K562 (cell line): ENCODE measurements around the gene CRKL. TPM values are rescaled to one million over a fixed set of nuclear protein-coding genes. Genes with fewer than 3 reads are reported as not detected.

Experiments
- EHMT2 ChIP-seq: fragments of 450-650 bp; IDR thresholded peaks from 2 replicates; pipeline ENCODE4 v1.6.1; 2018; ENCODE audit warnings: antibody characterized with exemption
- ELF1 ChIP-seq: fragments of 200-800 bp; sonication (Bioruptor generic); IDR thresholded peaks from 2 replicates; pipeline ENCODE4 v1.6.1; 2016; ENCODE audit warnings: missing genetic modification characterization, missing compliant biosample characterization
- HOXB6 ChIP-seq: fragments of 250-450 bp; sonication (Bioruptor Pico); IDR thresholded peaks from 2 replicates; pipeline ENCODE4 v1.5.1; 2022; ENCODE audit warnings: mild to moderate bottlenecking, borderline replicate concordance
- JUNB ChIP-seq: fragments of 450-650 bp; formaldehyde crosslinking; conservative IDR thresholded peaks from 2 replicates; pipeline ENCODE4 v1.4.0; 2020; ENCODE audit warnings: mild to moderate bottlenecking
- KAT2B ChIP-seq: IDR thresholded peaks from one replicate; pipeline ENCODE4 v1.6.1; 2012; ENCODE audit warnings: low read depth, mild to moderate bottlenecking, control low read depth, inconsistent platforms, low read length, moderate library complexity
- KDM4B ChIP-seq, 2 experiments: fragments of 450-650 bp in 1 of 2; sonication (generic) in 1 of 2; IDR thresholded peaks; 2 replicates each; pipeline ENCODE4 v1.6.1; 2016 to 2017; ENCODE audit warnings: borderline replicate concordance in 2 of 2, antibody characterized with exemption in 1 of 2, low read depth in 1 of 2, mild to moderate bottlenecking in 1 of 2
- NR4A1 ChIP-seq, 2 experiments: fragments of 250-450 bp in 1 of 2; fragments of 450-650 bp in 1 of 2; sonication (Bioruptor Pico) in 1 of 2; IDR thresholded peaks; 2 replicates each; pipeline versions ENCODE4 v1.4.0 to v1.6.1; 2016 to 2020; ENCODE audit warnings: mild to moderate bottlenecking in 2 of 2, missing compliant biosample characterization in 1 of 2, missing genetic modification characterization in 1 of 2, moderate library complexity in 1 of 2
- POLR2AphosphoS2 ChIP-seq: IDR thresholded peaks from 2 replicates; pipeline ENCODE4 v1.6.1; 2012; ENCODE audit warnings: low read length, improper control_type of control experiment
- POLR2G ChIP-seq: fragments of 200-400 bp; formaldehyde crosslinking; IDR thresholded peaks from 2 replicates; pipeline ENCODE4 v1.6.1; 2017; ENCODE audit warnings: low read depth, mild to moderate bottlenecking, antibody characterized with exemption, low read length, moderate library complexity
- PPARD ChIP-seq: fragments of 250-450 bp; sonication (Bioruptor Pico); IDR thresholded peaks from 2 replicates; pipeline ENCODE4 v1.8.0; 2022; ENCODE audit warnings: inconsistent platforms, mild to moderate bottlenecking, moderate library complexity
- RFX7 ChIP-seq: fragments of 250-450 bp; sonication (Bioruptor Pico); IDR thresholded peaks from 2 replicates; pipeline ENCODE4 v1.5.1; 2021; ENCODE audit warnings: mild to moderate bottlenecking
- XRCC3 ChIP-seq: fragments of 450-650 bp; IDR thresholded peaks from 2 replicates; pipeline ENCODE4 v1.6.1; 2017; ENCODE audit warnings: mild to moderate bottlenecking, moderate library complexity
- YY1 ChIP-seq, 3 experiments: IDR thresholded peaks; 2 replicates each; pipeline ENCODE4 v1.6.1; 2011; ENCODE audit warnings: low read length in 2 of 3, mild to moderate bottlenecking in 2 of 3, moderate library complexity in 2 of 3, borderline replicate concordance in 1 of 3, control low read depth in 1 of 3, low read depth in 1 of 3; ENCODE audit not compliant: insufficient read depth in 3 of 3, insufficient replicate concordance in 2 of 3, control insufficient read depth in 1 of 3, insufficient read length in 1 of 3; ENCODE audit errors: extremely low read depth in 1 of 3
- ZNF507 ChIP-seq: conservative IDR thresholded peaks from 2 replicates; pipeline ENCODE4 v1.6.1; 2017; ENCODE audit warnings: missing genetic modification characterization, missing compliant biosample characterization
- ZNF644 ChIP-seq: fragments of 200-800 bp; sonication (Bioruptor generic); IDR thresholded peaks from 2 replicates; pipeline ENCODE4 v1.6.1; 2016; ENCODE audit warnings: low read depth, missing genetic modification characterization, missing compliant biosample characterization
- ZSCAN32 ChIP-seq: fragments of 450-650 bp; formaldehyde crosslinking; IDR thresholded peaks from 2 replicates; pipeline ENCODE4 v1.4.0; 2020; ENCODE audit warnings: mild to moderate bottlenecking, moderate library complexity
- polyA plus RNA-seq, 8 experiments: library from polyadenylated mRNA; depleted of rRNA in 4 of 8; stranded (reverse) in 5 of 8; unstranded in 3 of 8; fragments of >200 nt; fragmentation: Nextera tagmentation in 2 of 8; fragmentation: Illumina TruSeq in 1 of 8; extraction: Ambion mirVana in 2 of 8; extraction: Trizol in 1 of 8; gene quantifications; 2 replicates each; pipeline versions ENCODE4 v1.2.1 to v1.2.3, GENCODE V29; 2011 to 2014; ENCODE audit warnings: inconsistent platforms in 1 of 8, missing spikeins in 1 of 8
- total RNA-seq, 7 experiments: library from RNA; depleted of rRNA in 6 of 7; stranded (reverse); fragments of >200 nt in 6 of 7; fragmentation: Illumina TruSeq in 2 of 7; extraction: Trizol in 2 of 7; gene quantifications; 2 replicates each; pipeline versions ENCODE4 v1.2.1 to v1.2.3, GENCODE V29; 2011 to 2021; ENCODE audit warnings: low replicate concordance in 1 of 7
- TF ChIP-seq, protein P1 (sequence below): fragments of 450-650 bp; IDR thresholded peaks from 2 replicates; pipeline ENCODE4 v1.6.1; 2016; ENCODE audit warnings: low read depth
- TF ChIP-seq, protein P2 (sequence below), 3 experiments: fragments of 200-800 bp in 1 of 3; sonication (Bioruptor generic) in 1 of 3; sonication (generic) in 1 of 3; formaldehyde crosslinking in 1 of 3; IDR thresholded peaks; 2 replicates each; pipeline versions ENCODE4 v1.6.1 to v1.8.0; 2016 to 2022; ENCODE audit warnings: mild to moderate bottlenecking in 2 of 3, missing compliant biosample characterization in 2 of 3, missing genetic modification characterization in 2 of 3, missing genetic modification reagents in 1 of 3

Gene CRKL
- total and polyA plus RNA-seq, 9 of the 15 experiments (the other 6 are each of a cell fraction or from before 2014, with no cell fraction given): 100 to 263 (median 124) TPM

DNA sequence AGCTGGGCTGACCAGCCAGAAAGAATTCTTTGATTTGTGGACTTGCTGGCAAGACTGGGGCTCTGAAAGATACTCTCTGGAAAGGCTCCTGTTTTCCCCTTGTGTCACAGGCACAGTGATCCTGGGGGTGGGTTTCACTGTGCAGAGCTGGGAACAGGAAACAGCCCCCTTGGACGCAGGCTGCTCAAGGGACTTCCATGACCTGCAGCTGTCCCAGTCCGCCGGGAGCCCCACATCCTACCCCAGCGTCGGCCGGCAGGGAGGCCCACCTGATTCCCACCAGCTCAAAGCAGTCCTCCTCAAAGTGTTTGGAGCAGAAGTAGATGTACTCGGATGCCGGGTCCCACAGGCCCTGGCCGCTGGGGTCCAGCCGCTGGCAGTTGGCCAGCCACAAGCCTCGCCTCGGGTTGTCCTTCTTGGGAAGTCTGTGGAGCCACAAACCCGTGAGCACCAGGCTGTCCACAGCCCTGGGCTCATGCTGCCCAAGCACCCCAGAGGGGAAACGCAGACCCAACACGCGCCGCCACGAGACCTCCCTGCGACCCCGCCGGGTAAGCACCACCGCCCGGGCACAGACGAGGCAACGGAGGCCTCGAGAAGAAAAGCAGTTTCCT, 83.9 kb downstream of the CRKL start (continued):
- TF ChIP-seq, protein P1, sequence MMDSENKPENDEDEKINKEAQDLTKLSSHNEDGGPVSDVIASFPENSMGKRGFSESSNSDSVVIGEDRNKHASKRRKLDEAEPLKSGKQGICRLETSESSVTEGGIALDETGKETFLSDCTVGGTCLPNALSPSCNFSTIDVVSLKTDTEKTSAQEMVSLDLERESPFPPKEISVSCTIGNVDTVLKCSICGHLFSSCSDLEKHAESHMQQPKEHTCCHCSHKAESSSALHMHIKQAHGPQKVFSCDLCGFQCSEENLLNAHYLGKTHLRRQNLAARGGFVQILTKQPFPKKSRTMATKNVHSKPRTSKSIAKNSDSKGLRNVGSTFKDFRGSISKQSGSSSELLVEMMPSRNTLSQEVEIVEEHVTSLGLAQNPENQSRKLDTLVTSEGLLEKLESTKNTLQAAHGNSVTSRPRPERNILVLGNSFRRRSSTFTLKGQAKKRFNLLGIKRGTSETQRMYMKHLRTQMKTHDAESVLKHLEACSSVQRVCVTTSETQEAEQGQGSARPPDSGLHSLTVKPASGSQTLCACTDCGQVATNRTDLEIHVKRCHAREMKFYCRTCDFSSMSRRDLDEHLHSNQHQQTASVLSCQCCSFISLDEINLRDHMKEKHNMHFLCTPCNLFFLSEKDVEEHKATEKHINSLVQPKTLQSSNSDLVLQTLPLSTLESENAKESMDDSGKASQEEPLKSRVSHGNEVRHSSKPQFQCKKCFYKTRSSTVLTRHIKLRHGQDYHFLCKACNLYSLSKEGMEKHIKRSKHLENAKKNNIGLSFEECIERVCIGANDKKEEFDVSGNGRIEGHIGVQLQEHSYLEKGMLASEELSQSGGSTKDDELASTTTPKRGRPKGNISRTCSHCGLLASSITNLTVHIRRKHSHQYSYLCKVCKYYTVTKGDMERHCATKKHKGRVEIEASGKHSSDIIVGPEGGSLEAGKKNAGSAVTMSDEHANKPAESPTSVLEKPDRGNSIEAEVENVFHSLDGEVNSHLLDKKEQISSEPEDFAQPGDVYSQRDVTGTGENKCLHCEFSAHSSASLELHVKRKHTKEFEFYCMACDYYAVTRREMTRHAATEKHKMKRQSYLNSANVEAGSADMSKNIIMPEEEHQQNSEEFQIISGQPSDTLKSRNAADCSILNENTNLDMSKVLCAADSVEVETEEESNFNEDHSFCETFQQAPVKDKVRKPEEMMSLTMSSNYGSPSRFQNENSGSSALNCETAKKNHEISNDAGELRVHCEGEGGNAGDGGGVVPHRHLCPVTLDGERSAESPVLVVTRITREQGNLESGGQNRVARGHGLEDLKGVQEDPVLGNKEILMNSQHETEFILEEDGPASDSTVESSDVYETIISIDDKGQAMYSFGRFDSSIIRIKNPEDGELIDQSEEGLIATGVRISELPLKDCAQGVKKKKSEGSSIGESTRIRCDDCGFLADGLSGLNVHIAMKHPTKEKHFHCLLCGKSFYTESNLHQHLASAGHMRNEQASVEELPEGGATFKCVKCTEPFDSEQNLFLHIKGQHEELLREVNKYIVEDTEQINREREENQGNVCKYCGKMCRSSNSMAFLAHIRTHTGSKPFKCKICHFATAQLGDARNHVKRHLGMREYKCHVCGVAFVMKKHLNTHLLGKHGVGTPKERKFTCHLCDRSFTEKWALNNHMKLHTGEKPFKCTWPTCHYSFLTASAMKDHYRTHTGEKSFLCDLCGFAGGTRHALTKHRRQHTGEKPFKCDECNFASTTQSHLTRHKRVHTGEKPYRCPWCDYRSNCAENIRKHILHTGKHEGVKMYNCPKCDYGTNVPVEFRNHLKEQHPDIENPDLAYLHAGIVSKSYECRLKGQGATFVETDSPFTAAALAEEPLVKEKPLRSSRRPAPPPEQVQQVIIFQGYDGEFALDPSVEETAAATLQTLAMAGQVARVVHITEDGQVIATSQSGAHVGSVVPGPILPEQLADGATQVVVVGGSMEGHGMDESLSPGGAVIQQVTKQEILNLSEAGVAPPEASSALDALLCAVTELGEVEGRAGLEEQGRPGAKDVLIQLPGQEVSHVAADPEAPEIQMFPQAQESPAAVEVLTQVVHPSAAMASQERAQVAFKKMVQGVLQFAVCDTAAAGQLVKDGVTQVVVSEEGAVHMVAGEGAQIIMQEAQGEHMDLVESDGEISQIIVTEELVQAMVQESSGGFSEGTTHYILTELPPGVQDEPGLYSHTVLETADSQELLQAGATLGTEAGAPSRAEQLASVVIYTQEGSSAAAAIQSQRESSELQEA: no peak
- TF ChIP-seq KDM4B (IDR thresholded peaks at IDR 0.05; ENCODE audit: borderline replicate concordance in 2 of 2, low read depth in 1 of 2) (no peak), POLR2G (no peak), XRCC3 (no peak), ZNF507 (tag) (no peak), HOXB6 (0 out of 2 replicates have a peak, but pooled peaks have one; percentile 33), KAT2B (no peak), JUNB (CRISPR knock-in tag) (peak; percentile 67; the same call in 1 of the 2 replicates), ZNF644 (tag) (no peak), NR4A1 (CRISPR knock-in tag; IDR thresholded peaks at IDR 0.05) (no peak), NR4A1 (tag; IDR thresholded peaks at IDR 0.05) (no peak), PPARD (no peak), ZSCAN32 (peak; percentile 42; the same call in 1 of the 2 replicates), RFX7 (0 out of 2 replicates have a peak, but pooled peaks have one; percentile 84), EHMT2 (no peak), ELF1 (tag) (no peak), YY1 (IDR thresholded peaks at IDR 0.05; ENCODE audit: borderline replicate concordance in 1 of 3, control insufficient read depth in 1 of 3, extremely low read depth in 1 of 3, insufficient read depth in 3 of 3, insufficient read length in 1 of 3, insufficient replicate concordance in 2 of 3, low read depth in 1 of 3, low read length in 2 of 3) (no peak), POLR2AphosphoS2 (no peak)
- TF ChIP-seq, protein P2, sequence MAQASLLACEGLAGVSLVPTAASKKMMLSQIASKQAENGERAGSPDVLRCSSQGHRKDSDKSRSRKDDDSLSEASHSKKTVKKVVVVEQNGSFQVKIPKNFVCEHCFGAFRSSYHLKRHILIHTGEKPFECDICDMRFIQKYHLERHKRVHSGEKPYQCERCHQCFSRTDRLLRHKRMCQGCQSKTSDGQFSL (CRISPR knock-in tag; IDR thresholded peaks at IDR 0.05): no peak
- TF ChIP-seq, protein P2 (tag; IDR thresholded peaks at IDR 0.05): peak in 1 of 2 experiments; percentile 80; a peak in 2 of 4 replicates
